Measurements from ENCODE around the gene NLE1.
"Not testable (repeated sequence)": the region's sequence is repeated elsewhere in the genome, so short reads cannot be mapped to it uniquely, and the experiment has no call there.

NLE1 gene

DNA sequence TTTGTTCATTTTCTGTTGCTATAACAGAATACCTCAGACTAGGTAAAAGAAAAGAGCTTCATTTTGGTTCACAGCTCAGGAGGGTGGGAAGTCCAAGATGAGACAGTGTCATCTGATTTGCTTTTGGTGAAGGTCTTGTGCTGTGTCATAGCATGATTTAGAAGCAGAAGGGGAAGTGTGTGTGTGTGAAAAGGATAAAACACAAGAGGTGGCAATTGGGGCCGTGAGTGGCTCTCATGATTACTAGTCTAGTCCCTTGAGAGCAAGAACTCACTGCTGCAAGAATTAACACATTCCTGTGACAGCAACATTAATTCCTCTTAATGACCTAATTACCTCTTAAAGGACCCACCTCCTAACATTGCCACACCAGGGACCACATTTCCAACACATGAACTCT is 43.7 kb upstream of the NLE1 start:
- H3K4me3 Mint-ChIP-seq: no peak overlapping the region
- H3K27me3 Mint-ChIP-seq (ENCODE audit: low read depth): peaks cover 24% of the 10 kb centered on the region
- TF ChIP-seq, protein P1, sequence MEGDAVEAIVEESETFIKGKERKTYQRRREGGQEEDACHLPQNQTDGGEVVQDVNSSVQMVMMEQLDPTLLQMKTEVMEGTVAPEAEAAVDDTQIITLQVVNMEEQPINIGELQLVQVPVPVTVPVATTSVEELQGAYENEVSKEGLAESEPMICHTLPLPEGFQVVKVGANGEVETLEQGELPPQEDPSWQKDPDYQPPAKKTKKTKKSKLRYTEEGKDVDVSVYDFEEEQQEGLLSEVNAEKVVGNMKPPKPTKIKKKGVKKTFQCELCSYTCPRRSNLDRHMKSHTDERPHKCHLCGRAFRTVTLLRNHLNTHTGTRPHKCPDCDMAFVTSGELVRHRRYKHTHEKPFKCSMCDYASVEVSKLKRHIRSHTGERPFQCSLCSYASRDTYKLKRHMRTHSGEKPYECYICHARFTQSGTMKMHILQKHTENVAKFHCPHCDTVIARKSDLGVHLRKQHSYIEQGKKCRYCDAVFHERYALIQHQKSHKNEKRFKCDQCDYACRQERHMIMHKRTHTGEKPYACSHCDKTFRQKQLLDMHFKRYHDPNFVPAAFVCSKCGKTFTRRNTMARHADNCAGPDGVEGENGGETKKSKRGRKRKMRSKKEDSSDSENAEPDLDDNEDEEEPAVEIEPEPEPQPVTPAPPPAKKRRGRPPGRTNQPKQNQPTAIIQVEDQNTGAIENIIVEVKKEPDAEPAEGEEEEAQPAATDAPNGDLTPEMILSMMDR (IDR thresholded peaks at IDR 0.05; ENCODE audit: unreplicated experiment in 3 of 3): no peak
- H3K36me3 Mint-ChIP-seq (ENCODE audit: low read depth): no peaks in the 10 kb centered on the region
- H3K9me3 Mint-ChIP-seq: no peaks in the 10 kb centered on the region
- no peak overlapping the region for H3K27ac Mint-ChIP-seq
- H3K4me1 Mint-ChIP-seq: no peaks in the 10 kb centered on the region

DNA sequence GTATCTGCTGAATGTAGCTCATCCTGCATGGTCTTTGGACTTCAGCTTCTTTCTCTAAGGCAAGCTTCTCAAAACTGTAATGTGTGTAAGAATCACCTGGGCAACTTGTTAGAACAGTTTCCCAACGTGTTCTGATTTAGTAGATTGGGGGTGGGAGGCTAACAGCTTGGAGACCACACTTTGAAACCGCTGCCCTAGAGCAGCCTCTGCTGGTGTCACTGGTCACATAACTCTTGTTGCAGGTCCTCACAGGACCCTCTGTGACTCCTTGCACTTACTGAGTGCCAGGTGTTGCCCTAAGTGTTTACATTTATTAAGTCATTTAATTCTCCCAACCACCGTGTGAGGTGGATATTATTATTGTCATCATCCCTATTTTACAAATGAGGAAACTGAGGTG is 42.2 kb upstream of the NLE1 start:
- Mint-ChIP-seq H3K4me1 (no peaks in the 10 kb centered on the region), H3K27ac (no peak overlapping the region), H3K27me3 (ENCODE audit: low read depth) (peaks cover 24% of the 10 kb centered on the region), H3K9me3 (no peaks in the 10 kb centered on the region), H3K36me3 (ENCODE audit: low read depth) (no peaks in the 10 kb centered on the region), H3K4me3 (no peak overlapping the region)
- TF ChIP-seq, protein P1 (IDR thresholded peaks at IDR 0.05; ENCODE audit: unreplicated experiment in 3 of 3): no peak

DNA sequence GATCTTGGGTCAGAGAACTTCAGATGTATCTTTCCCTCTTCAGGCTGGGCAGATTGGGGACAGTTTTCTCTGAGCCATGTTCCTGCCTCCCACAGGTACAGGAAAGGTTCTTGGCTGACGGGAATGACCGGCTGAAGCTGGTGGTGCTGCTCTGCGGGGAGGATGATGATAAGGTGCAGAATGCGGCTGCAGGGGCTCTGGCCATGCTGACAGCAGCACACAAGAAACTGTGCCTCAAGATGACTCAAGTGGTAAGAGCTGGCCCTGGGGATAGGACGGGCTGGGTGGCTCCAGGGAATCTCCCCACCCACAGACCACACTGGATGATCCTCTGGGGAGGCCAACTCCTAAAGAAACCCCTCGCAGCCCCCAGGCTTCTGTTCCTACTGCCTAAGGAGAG is 41.2 kb upstream of the NLE1 start:
- Mint-ChIP-seq H3K27ac (no peak overlapping the region), H3K4me1 (no peaks in the 10 kb centered on the region), H3K36me3 (ENCODE audit: low read depth) (no peaks in the 10 kb centered on the region), H3K27me3 (ENCODE audit: low read depth) (peaks cover 24% of the 10 kb centered on the region), H3K9me3 (no peaks in the 10 kb centered on the region), H3K4me3 (no peak overlapping the region)
- TF ChIP-seq, protein P1 (IDR thresholded peaks at IDR 0.05; ENCODE audit: unreplicated experiment in 3 of 3): no peak

DNA sequence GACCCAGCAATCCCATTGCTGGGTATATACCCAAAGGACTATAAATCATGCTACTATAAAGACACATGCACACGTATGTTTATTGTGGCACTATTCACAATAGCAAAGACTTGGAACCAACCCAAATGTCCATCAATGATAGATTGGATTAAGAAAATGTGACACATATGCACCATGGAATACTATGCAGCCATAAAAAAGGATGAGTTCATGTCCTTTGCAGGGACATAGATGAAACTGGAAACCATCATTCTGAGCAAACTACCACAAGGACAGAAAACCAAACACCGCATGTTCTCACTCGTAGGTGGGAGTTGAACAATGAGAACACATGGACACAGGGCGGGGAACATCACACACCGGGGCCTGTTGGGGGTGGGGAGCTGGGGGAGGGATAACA is 37.3 kb upstream of the NLE1 start:
- peaks cover 24% of the 10 kb centered on the region for H3K27me3 Mint-ChIP-seq (ENCODE audit: low read depth)
- H3K36me3 Mint-ChIP-seq (ENCODE audit: low read depth); H3K4me3 Mint-ChIP-seq; H3K27ac Mint-ChIP-seq; H3K9me3 Mint-ChIP-seq; H3K4me1 Mint-ChIP-seq: not testable (repeated sequence)

DNA sequence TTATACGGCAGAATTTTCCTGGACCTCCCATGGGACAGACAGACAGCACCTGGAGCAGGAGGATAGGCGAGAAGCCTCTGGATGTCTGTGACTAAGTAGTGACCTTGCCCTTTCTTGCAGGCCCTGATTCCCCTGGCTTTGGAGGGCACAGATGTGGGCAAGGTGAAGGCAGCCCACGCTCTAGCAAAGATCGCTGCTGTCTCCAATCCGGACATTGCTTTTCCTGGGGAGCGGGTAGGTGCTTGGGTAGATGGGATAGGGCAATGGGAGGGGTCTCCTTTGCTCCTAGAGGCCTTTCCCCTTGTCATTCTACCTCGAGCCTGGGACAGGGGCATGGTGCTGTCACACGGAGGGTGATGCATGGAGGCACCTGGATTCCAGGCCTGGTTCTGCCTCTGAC is 34.8 kb upstream of the NLE1 start:
- peaks cover 5% of the 10 kb centered on the region for H3K27me3 Mint-ChIP-seq (ENCODE audit: low read depth)
- no peaks in the 10 kb centered on the region for H3K4me1 Mint-ChIP-seq
- H3K36me3 Mint-ChIP-seq (ENCODE audit: low read depth): no peaks in the 10 kb centered on the region
- H3K4me3 Mint-ChIP-seq: no peak overlapping the region
- TF ChIP-seq, protein P1 (IDR thresholded peaks at IDR 0.05; ENCODE audit: unreplicated experiment in 3 of 3): no peak
- no peaks in the 10 kb centered on the region for H3K9me3 Mint-ChIP-seq
- H3K27ac Mint-ChIP-seq: no peak overlapping the region

DNA sequence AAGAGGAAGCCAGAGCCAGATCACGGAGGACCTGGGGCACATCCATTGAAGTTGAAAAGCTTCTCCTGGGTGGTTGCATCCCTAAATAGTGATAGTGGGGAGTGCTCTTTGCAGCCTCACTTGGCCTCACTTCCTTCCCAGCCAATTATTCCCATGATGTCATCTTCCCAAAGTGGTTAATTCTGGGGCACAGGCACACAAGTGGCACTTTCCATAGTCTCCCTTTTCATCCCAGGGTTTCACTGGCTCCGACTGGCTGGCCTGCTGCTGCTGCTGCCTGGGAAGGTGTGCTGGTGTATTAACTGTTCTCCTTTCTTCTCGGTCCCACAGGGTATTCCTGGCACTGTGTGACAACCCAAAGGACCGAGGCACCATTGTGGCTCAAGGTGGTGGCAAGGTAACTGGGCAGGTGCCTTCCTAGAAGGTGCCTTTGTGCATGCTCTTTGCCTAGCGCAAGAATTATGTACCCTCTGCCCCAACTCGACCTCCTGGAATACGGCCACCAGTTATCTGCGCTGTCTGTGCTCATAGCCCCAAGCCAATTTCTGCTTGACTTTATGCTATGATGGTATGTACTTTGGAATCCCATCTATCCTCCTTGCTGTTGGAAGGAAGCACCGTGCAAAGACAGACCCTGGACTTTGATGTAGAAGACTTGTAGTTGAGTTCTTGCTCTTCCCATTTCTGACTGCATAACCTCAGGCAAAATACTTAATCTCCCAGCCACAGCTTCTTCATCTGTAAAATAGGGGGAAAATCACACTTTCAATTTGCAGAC is 33.7 kb upstream of the NLE1 start:
- H3K36me3 Mint-ChIP-seq (ENCODE audit: low read depth): no peaks in the 10 kb centered on the region
- H3K9me3 Mint-ChIP-seq: no peaks in the 10 kb centered on the region
- no peaks in the 10 kb centered on the region for H3K27me3 Mint-ChIP-seq (ENCODE audit: low read depth)
- H3K4me3 Mint-ChIP-seq: no peak overlapping the region
- no peaks in the 10 kb centered on the region for H3K4me1 Mint-ChIP-seq
- no peak overlapping the region for H3K27ac Mint-ChIP-seq
- TF ChIP-seq, protein P1 (IDR thresholded peaks at IDR 0.05; ENCODE audit: unreplicated experiment in 3 of 3): no peak

Measured in nephron (organoid).